GM18502 (cell line): Measurements from ENCODE around the gene ANGPTL2.
A peak's percentile ranks its signal among the peaks of the same experiment; 100 is the strongest.
"Not testable (repeated sequence)": the region's sequence is repeated elsewhere in the genome, so short reads cannot be mapped to it uniquely, and the experiment has no call there.

ENCODE experiments used
- ATAC-seq: cut with Tn5 transposase; IDR thresholded peaks from one replicate; pipeline ENCODE4 v1.9.1; 2021; ENCODE audit warnings: mild to moderate bottlenecking; ENCODE audit not compliant: unreplicated experiment, poor library complexity

ANGPTL2 gene

DNA sequence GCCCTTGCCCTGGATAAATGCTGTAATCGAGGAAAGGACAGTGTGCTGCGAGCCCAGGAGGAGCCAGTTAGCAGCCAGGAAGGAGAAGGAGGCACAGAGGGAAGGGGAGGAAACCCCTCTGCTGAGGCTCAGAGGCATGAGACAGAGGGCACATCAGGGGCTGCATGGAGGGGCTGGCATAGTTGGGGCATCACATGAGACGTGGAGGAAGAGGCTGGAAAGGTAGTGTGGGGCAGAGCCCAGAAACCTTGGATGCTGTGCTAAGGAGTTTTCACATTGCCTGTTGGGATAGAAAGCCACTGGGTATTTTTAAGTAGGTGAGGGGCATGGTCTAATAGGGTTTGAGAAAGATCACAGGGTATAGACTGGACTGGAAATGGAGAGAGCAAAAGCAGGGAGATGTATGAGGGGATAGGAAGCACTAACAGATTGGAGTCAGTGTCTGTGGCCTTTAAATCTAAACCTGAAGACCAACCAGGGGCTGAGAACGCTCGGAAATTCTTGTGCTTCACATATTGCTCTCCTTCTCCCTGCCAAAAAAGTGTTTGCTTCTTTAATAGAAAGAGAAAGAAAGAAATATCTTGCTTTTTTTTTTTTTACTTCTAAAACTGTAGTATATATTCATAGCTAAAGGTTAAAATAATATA lies 33.0 kb upstream of the ANGPTL2 start:
- ATAC-seq, result no peak

- ATAC-seq, result peak; percentile 53
These were observed 32.2 kb upstream of the ANGPTL2 start for GRCh38 chr9:127154390-127155191.

GRCh38 chr9:127154003-127154389 lies 31.6 kb upstream of the ANGPTL2 start:
- ATAC-seq, result peak; percentile 4

DNA sequence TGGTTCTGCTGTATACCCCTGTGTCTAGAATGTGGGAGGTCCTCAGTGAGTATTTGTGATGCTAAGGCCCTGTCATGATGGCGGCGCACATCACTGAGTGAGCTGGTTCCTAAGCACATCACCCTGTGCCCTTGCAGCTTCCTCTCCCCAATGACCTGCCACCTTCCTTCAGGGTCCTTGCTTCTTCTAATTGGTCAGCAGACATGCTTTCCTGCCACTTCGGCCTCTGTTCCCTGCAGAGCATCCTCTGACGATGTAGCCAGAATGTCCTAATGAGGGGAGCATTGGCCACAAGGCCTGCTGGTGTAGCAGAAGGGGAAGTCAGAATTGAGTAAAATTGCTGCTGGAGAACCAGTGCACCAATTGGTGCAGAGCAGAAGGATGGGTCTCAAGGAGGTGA lies 31.1 kb upstream of the ANGPTL2 start:
- ATAC-seq, result no peak

- ATAC-seq, result no peak
These were observed 27.3 kb upstream of the ANGPTL2 start for GRCh38 chr9:127149463-127150390.

- ATAC-seq, result no peak
These were observed 26.6 kb upstream of the ANGPTL2 start for GRCh38 chr9:127149010-127149409.

GRCh38 chr9:127148014-127148413 lies 25.6 kb upstream of the ANGPTL2 start:
- no peak for ATAC-seq

DNA sequence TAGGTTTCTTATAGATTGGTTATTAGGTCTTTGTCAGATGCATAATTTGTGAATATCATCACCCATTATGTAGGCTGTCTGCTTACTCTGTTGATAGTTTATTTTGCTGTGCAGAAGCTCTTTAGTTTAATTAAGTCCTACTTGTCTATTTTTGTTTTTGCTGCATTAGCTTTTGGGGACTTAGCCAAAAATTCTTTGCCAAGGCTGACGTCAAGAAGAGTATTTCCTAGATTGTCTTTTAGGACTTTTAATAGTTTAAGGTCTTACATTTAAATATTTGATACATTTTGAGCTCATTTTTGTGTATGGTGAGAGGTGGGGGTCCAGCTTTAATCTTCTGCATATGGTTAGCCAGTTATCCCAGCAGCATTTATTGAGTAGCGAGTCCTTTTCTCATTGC lies 24.8 kb upstream of the ANGPTL2 start:
- ATAC-seq, result no peak

DNA sequence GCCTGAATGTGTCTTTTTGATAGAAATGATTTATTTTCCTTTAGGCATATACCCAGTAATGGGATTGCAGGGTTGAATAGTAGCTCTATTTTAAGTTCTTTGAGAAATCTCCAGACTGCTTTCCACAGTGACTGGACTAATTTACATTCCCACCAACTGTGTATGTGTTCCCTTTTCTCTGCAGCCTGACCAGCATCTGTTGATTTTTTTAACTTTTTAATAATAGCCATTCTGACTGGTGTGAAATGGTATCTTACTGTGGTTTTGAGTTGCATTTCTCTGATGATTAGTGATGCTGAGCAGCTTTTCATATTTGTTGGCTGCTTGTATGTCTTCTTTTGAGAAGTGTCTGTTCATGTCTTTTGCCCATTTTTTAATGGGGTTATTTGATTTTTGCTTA lies 24.4 kb upstream of the ANGPTL2 start:
- ATAC-seq, result not testable (repeated sequence)

DNA sequence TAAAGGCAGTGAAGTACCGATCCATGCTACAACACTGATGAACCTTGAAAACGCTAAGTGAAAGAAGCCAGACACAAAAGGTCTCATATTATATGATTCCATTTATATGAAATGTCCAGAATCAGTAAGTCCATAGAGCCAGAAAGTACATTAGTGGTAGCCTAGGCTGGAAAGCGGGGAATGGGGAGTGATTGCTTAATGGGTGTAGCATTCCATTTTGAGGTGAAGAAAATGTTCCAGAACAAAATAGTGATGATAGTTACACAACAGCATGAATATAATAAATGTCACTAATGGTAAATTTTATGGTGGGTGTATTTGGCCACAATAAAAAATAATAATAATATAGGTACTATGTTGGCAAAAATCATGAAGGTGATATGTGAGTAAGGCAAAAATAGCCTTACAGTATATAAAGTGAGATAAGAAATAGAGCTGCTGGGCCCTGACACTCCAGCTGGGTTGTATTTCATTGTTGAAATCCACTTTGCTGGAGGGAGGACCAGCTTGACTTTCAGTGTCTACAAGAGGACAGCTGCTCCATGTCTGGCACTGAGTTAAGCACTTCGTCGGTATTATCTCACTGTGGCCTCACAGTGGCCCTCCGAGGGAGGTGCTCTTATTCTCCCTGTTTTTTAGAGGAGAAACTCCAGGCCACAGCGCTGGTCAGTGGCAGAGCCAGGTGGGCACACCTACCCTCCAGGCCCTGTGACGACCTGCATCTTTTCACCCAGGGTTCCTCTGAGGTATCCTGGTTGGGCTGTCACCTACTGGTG lies 22.4 kb upstream of the ANGPTL2 start:
- no peak for ATAC-seq

- ATAC-seq, result no peak
These were observed 21.6 kb upstream of the ANGPTL2 start for GRCh38 chr9:127143920-127144465.

- no peak for ATAC-seq
These were observed 20.6 kb upstream of the ANGPTL2 start for GRCh38 chr9:127142931-127143464.

- ATAC-seq, result no peak
These were observed 19.9 kb upstream of the ANGPTL2 start for GRCh38 chr9:127142291-127142690.

DNA sequence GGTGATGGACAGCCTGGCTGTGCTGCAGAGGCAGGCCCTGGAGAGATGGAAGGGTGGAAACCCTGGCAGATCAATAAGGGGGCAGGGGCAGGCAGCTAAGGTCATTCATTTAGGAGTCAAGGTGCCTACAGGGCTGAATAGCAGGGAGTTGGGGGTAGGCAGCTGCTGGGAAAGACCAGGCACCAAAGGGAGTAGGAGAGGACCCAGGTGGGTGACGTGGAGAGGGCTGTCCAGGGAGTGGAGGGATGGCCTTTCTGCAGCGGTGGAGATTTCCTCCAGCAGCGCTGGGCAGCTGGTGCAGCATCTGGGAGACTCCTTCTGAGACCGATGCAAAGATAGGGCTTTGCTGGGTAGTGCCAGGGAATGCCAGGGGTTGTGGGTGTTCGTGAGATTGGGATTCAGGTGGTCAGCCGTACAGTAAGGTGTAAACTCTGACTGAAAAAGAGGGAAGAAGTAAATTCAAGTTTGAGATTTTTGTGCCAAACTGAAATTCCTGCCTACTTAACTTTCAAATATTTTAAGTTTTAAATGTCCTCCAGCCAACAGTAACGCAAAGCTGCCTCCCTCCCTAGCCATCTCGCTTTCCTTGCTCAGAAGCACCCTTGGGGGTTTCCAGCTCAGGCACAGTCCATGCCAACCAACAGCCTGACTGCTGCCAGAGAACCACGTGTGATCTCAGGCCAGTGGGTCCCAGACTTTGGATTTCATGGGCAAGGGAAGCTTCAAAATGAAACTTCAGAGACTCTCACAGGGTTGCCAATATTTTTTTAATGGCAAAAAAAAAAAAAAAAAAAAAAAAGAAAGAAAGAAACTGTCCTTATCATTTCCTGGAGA lies 18.6 kb upstream of the ANGPTL2 start:
- ATAC-seq, result no peak

- ATAC-seq, result no peak
These were observed 17.7 kb upstream of the ANGPTL2 start for GRCh38 chr9:127140181-127140580.

DNA sequence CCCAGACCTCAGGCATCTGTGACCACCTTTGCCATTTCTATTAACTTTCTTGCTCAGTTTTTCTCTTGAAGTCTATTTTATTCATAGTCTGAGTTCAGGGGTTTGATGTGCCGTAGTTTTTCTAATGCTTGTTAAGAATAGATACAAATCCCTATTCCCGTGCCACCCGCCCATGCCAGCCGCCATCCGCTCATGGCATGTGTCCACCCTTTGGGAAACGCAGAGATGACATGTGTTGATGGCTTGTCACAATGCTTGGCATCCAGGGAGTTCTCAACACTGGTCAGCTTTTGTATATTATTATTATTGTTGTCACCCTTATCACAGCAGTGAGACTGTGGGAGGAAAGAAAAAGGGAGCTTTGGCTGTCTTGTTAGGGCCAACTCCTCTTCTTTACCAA lies 17.3 kb upstream of the ANGPTL2 start:
- no peak for ATAC-seq

DNA sequence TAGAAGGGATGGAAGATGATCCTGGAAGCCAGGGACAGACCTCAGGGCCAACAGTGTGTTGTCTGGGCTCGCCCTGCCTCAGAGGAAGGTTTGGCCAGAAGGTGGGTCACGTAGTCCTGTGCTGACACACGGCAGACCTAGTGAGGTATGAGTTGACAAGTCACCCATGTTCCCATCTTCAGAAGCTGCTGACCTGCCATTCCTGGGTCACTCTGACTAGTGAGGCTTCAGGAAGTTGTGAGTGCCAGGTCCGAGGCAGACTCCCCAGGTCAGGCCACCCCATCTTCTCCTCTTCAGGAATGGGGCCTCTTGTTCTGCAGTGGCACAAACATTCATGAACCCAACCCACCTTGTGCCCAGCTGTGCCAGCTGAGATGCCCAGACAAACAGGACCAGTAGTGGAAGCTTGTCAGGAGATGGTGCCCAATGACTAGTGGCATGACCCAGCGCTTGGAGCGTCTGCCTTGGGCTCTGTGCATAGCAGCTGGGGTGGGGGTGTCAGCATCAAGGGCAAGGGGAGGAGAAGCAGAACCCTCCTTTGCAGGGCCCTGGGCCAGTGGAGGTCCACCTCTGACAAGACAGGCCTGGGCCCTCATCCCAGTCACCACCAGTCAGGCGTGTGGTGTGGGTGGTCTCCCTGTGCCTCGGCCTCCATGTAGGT lies 16.8 kb upstream of the ANGPTL2 start:
- no peak for ATAC-seq

DNA sequence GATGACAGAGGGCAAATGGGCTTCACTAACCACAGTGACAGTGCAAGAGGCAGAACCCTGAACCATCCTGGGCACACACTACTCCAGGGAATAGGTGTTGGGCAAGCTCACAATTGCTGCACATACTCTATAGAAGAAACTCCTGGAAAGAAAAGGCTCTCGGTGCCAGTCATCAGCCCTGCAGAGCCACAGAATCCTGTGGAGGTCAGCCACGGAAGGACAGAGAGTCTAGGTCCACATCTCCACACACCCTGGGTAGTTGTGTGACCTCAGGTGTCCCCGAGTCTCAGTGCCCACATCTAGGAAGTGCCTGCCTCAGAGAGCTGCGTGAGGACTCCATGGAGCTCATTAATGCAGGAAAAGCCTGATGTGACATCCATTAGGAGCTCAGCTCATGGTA lies 16.0 kb upstream of the ANGPTL2 start:
- ATAC-seq, result no peak
